Hindlimb muscle (tissue), 1 donor: Measurements from ENCODE around the gene CCDC195. TPM values are rescaled to one million over a fixed set of nuclear protein-coding genes. Genes with fewer than 3 reads are reported as not detected.
A peak's percentile ranks its signal among the peaks of the same experiment; 100 is the strongest.

ENCODE experiments used
- DNase-seq: peaks from one replicate; pipeline ENCODE4 v3.0.0-alpha.2; 2013
- polyA plus RNA-seq: library from polyadenylated mRNA; unstranded; fragments of 120-200 nt; gene quantifications from one replicate; pipeline ENCODE4 v1.2.1, GENCODE V29; 2013; ENCODE audit not compliant: insufficient read length

CCDC195 gene
- not detected for polyA plus RNA-seq

GRCh38 chr2:224716201-224716600 lies at the start of gene CCDC195:
Gene CCDC195, minus strand, starts transcription at chr2:224716365. Its CDS starts 0 bp downstream, at chr2:224716365.
- no peak for DNase-seq

GRCh38 chr2:224764565-224765236 lies 48.5 kb upstream of the CCDC195 start:
- no peak for DNase-seq

- DNase-seq, result no peak
These were observed 41.9 kb upstream of the CCDC195 start for GRCh38 chr2:224757934-224758548.

GRCh38 chr2:224753743-224754540 lies 37.8 kb upstream of the CCDC195 start:
- DNase-seq, result peak; percentile 11

- no peak for DNase-seq
These were observed 36.0 kb upstream of the CCDC195 start for GRCh38 chr2:224751996-224752698.

- no peak for DNase-seq
These were observed 33.0 kb upstream of the CCDC195 start for GRCh38 chr2:224749136-224749535.

GRCh38 chr2:224747765-224748164 lies 31.6 kb upstream of the CCDC195 start:
- DNase-seq, result no peak

- DNase-seq, result no peak
These were observed 20.1 kb upstream of the CCDC195 start for GRCh38 chr2:224736227-224736626.

- DNase-seq, result no peak
These were observed 18.8 kb upstream of the CCDC195 start for GRCh38 chr2:224734949-224735348.

GRCh38 chr2:224731665-224732064 lies 15.5 kb upstream of the CCDC195 start:
- no peak for DNase-seq

GRCh38 chr2:224729435-224729834 lies 13.3 kb upstream of the CCDC195 start:
- no peak for DNase-seq

- no peak for DNase-seq
These were observed 8.2 kb upstream of the CCDC195 start for GRCh38 chr2:224724331-224724730.

GRCh38 chr2:224723586-224724217 lies 7.5 kb upstream of the CCDC195 start:
- no peak for DNase-seq

GRCh38 chr2:224722770-224723169 lies 6.6 kb upstream of the CCDC195 start:
- no peak for DNase-seq

GRCh38 chr2:224722250-224722649 lies 6.1 kb upstream of the CCDC195 start:
- DNase-seq, result no peak

GRCh38 chr2:224716921-224717320 lies 756 bp upstream of the CCDC195 start:
- no peak for DNase-seq

GRCh38 chr2:224711859-224712665 lies 4.1 kb downstream of the CCDC195 start:
- DNase-seq, result no peak

- no peak for DNase-seq
These were observed 4.8 kb downstream of the CCDC195 start for GRCh38 chr2:224711381-224711780.

- no peak for DNase-seq
These were observed 6.9 kb downstream of the CCDC195 start for GRCh38 chr2:224709301-224709700.

GRCh38 chr2:224694502-224694901 lies 21.7 kb downstream of the CCDC195 start:
- no peak for DNase-seq

GRCh38 chr2:224691563-224691962 lies 24.6 kb downstream of the CCDC195 start:
- DNase-seq, result no peak
